Karpas-422 (cell line): Measurements from ENCODE around the gene GRAP2. TPM values are rescaled to one million over a fixed set of nuclear protein-coding genes. Genes with fewer than 3 reads are reported as not detected.

Experiments
- DNase-seq: peaks from one replicate; pipeline ENCODE4 v3.0.0-alpha.2; 2015
- H2AFZ ChIP-seq: fragments of 200-600 bp; sonication (generic); 2 replicates; pipeline ENCODE4 v1.6.1; 2014; ENCODE audit warnings: antibody characterized with exemption, low read length, mixed read lengths
- H3K27ac ChIP-seq: fragments of 200-600 bp; sonication (generic); 2 replicates; pipeline ENCODE4 v1.5.1; 2014; ENCODE audit warnings: mild to moderate bottlenecking, low read length, moderate library complexity
- H3K27me3 ChIP-seq: fragments of 200-600 bp; sonication (generic); 2 replicates; pipeline ENCODE4 v1.6.1; 2014; ENCODE audit warnings: low read length, mixed read lengths
- H3K36me3 ChIP-seq: fragments of 200-600 bp; sonication (generic); 2 replicates; pipeline ENCODE4 v1.6.1; 2014; ENCODE audit warnings: low read length, mixed read lengths; ENCODE audit not compliant: insufficient read depth
- H3K4me1 ChIP-seq: fragments of 200-600 bp; sonication (generic); 2 replicates; pipeline ENCODE4 v1.6.1; 2014; ENCODE audit warnings: mild to moderate bottlenecking, low read length, mixed read lengths
- H3K4me2 ChIP-seq: fragments of 200-600 bp; sonication (generic); 2 replicates; pipeline ENCODE4 v1.6.1; 2014; ENCODE audit warnings: low read length, low read depth, mild to moderate bottlenecking; ENCODE audit not compliant: poor library complexity, severe bottlenecking
- H3K4me3 ChIP-seq: fragments of 200-600 bp; sonication (generic); 2 replicates; pipeline ENCODE4 v1.5.1; 2014; ENCODE audit warnings: mild to moderate bottlenecking, antibody characterized with exemption, low read length, mixed read lengths
- H3K79me2 ChIP-seq: fragments of 200-600 bp; sonication (generic); 2 replicates; pipeline ENCODE4 v1.6.1; 2014; ENCODE audit warnings: mild to moderate bottlenecking, low read length, mixed read lengths
- H3K9ac ChIP-seq: fragments of 200-600 bp; sonication (generic); 2 replicates; pipeline ENCODE4 v1.6.0; 2014; ENCODE audit warnings: low read length
- H3K9me2 ChIP-seq: fragments of 200-600 bp; sonication (generic), shearing (Covaris generic); replicated peaks from 2 replicates; pipeline ENCODE4 v1.6.0; 2014; ENCODE audit warnings: mild to moderate bottlenecking, low read length, moderate library complexity; ENCODE audit not compliant: insufficient read depth
- H3K9me3 ChIP-seq: fragments of 300-700, 200-600 bp; sonication (generic); 2 replicates; pipeline ENCODE4 v1.6.1; 2014; ENCODE audit warnings: low read length, mixed read lengths
- H4K20me1 ChIP-seq: fragments of 200-600 bp; sonication (generic); 2 replicates; pipeline ENCODE4 v1.6.1; 2014; ENCODE audit warnings: mild to moderate bottlenecking, antibody characterized with exemption, low read length, low read depth; ENCODE audit not compliant: insufficient read depth
- total RNA-seq: library from RNA; depleted of rRNA; stranded (reverse); fragments of >200 nt; shearing (Covaris generic); gene quantifications from 2 replicates; pipeline ENCODE4 v1.2.3, GENCODE V29; 2014; ENCODE audit warnings: low replicate concordance

Gene GRAP2
- total RNA-seq, 1 experiment from 2014 or later: not detected

- no peak overlapping the region for H3K4me3 ChIP-seq
- H3K9ac ChIP-seq: no peak overlapping the region
- no peaks in the 10 kb centered on the region for H3K36me3 ChIP-seq
- no peak overlapping the region for H3K27ac ChIP-seq
- H3K27me3 ChIP-seq: no peaks in the 10 kb centered on the region
- no peaks in the 10 kb centered on the region for H3K9me2 ChIP-seq
- H3K4me1 ChIP-seq: peaks cover 11% of the 10 kb centered on the region
- H3K79me2 ChIP-seq: no peaks in the 10 kb centered on the region
- no peak overlapping the region for H3K4me2 ChIP-seq
- H4K20me1 ChIP-seq: no peaks in the 10 kb centered on the region
- no peak for DNase-seq
- no peak overlapping the region for H2AFZ ChIP-seq
- no peaks in the 10 kb centered on the region for H3K9me3 ChIP-seq
Measured at GRCh38 chr22:39965748-39966147, 64.9 kb downstream of the GRAP2 start.

- H3K36me3 ChIP-seq: no peaks in the 10 kb centered on the region
- H3K9ac ChIP-seq: no peak overlapping the region
- H3K9me2 ChIP-seq: no peaks in the 10 kb centered on the region
- no peaks in the 10 kb centered on the region for H3K79me2 ChIP-seq
- no peak overlapping the region for H3K27ac ChIP-seq
- H3K9me3 ChIP-seq: no peaks in the 10 kb centered on the region
- peaks cover 9% of the 10 kb centered on the region for H3K4me1 ChIP-seq
- H4K20me1 ChIP-seq: no peaks in the 10 kb centered on the region
- DNase-seq: no peak
- no peaks in the 10 kb centered on the region for H3K27me3 ChIP-seq
- no peak overlapping the region for H2AFZ ChIP-seq
- no peak overlapping the region for H3K4me2 ChIP-seq
- no peak overlapping the region for H3K4me3 ChIP-seq
Measured at GRCh38 chr22:39966470-39966869, 65.6 kb downstream of the GRAP2 start.

- Histone ChIP-seq H3K36me3 (no peaks in the 10 kb centered on the region), H4K20me1 (no peaks in the 10 kb centered on the region), H2AFZ (no peak overlapping the region), H3K4me2 (no peak overlapping the region), H3K27ac (no peak overlapping the region), H3K9me2 (no peaks in the 10 kb centered on the region), H3K27me3 (no peaks in the 10 kb centered on the region), H3K79me2 (no peaks in the 10 kb centered on the region), H3K4me1 (peaks cover 4% of the 10 kb centered on the region; the same call in 1 of the 2 replicates), H3K4me3 (no peak overlapping the region), H3K9me3 (no peaks in the 10 kb centered on the region), H3K9ac (no peak overlapping the region)
- no peak for DNase-seq
Measured at GRCh38 chr22:39967103-39967829, 66.4 kb downstream of the GRAP2 start.

GRCh38 chr22:39967996-39968972, 67.4 kb downstream of the GRAP2 start:
- H3K4me1 ChIP-seq: no peaks in the 10 kb centered on the region
- no peak overlapping the region for H3K9ac ChIP-seq
- H3K4me2 ChIP-seq: no peak overlapping the region
- H3K9me2 ChIP-seq: no peaks in the 10 kb centered on the region
- no peaks in the 10 kb centered on the region for H3K27me3 ChIP-seq
- no peak overlapping the region for H3K27ac ChIP-seq
- H3K79me2 ChIP-seq: no peaks in the 10 kb centered on the region
- no peaks in the 10 kb centered on the region for H4K20me1 ChIP-seq
- H3K4me3 ChIP-seq: no peak overlapping the region
- no peak overlapping the region for H2AFZ ChIP-seq
- DNase-seq: no peak
- no peaks in the 10 kb centered on the region for H3K36me3 ChIP-seq
- H3K9me3 ChIP-seq: no peaks in the 10 kb centered on the region

GRCh38 chr22:39970742-39971141, 69.9 kb downstream of the GRAP2 start:
- H3K9ac ChIP-seq: no peak overlapping the region
- no peaks in the 10 kb centered on the region for H4K20me1 ChIP-seq
- no peaks in the 10 kb centered on the region for H3K79me2 ChIP-seq
- no peak overlapping the region for H2AFZ ChIP-seq
- no peaks in the 10 kb centered on the region for H3K36me3 ChIP-seq
- H3K9me2 ChIP-seq: no peaks in the 10 kb centered on the region
- no peaks in the 10 kb centered on the region for H3K27me3 ChIP-seq
- H3K4me1 ChIP-seq: no peaks in the 10 kb centered on the region
- no peak for DNase-seq
- H3K4me2 ChIP-seq: no peak overlapping the region
- no peaks in the 10 kb centered on the region for H3K9me3 ChIP-seq
- no peak overlapping the region for H3K27ac ChIP-seq
- no peak overlapping the region for H3K4me3 ChIP-seq

- no peak overlapping the region for H3K9ac ChIP-seq
- H3K27ac ChIP-seq: no peak overlapping the region
- no peaks in the 10 kb centered on the region for H3K27me3 ChIP-seq
- H3K9me3 ChIP-seq: no peaks in the 10 kb centered on the region
- no peak overlapping the region for H2AFZ ChIP-seq
- H3K4me1 ChIP-seq: no peaks in the 10 kb centered on the region
- H4K20me1 ChIP-seq: no peaks in the 10 kb centered on the region
- no peak overlapping the region for H3K4me3 ChIP-seq
- no peaks in the 10 kb centered on the region for H3K36me3 ChIP-seq
- no peaks in the 10 kb centered on the region for H3K79me2 ChIP-seq
- H3K9me2 ChIP-seq: no peaks in the 10 kb centered on the region
- no peak for DNase-seq
- no peak overlapping the region for H3K4me2 ChIP-seq
Measured at GRCh38 chr22:39972641-39973040, 71.8 kb downstream of the GRAP2 start.

- no peak overlapping the region for H3K27ac ChIP-seq
- no peaks in the 10 kb centered on the region for H3K9me3 ChIP-seq
- H2AFZ ChIP-seq: no peak overlapping the region
- no peak overlapping the region for H3K4me2 ChIP-seq
- H3K36me3 ChIP-seq: no peaks in the 10 kb centered on the region
- DNase-seq: no peak
- H3K27me3 ChIP-seq: no peaks in the 10 kb centered on the region
- H4K20me1 ChIP-seq: no peaks in the 10 kb centered on the region
- H3K4me3 ChIP-seq: no peak overlapping the region
- H3K9me2 ChIP-seq: no peaks in the 10 kb centered on the region
- H3K9ac ChIP-seq: no peak overlapping the region
- no peaks in the 10 kb centered on the region for H3K79me2 ChIP-seq
- H3K4me1 ChIP-seq: no peaks in the 10 kb centered on the region
Measured at GRCh38 chr22:39973656-39974055, 72.8 kb downstream of the GRAP2 start.

GRCh38 chr22:39974065-39974464, 73.2 kb downstream of the GRAP2 start:
- no peaks in the 10 kb centered on the region for H4K20me1 ChIP-seq
- no peaks in the 10 kb centered on the region for H3K27me3 ChIP-seq
- DNase-seq: no peak
- H3K4me1 ChIP-seq: no peaks in the 10 kb centered on the region
- no peaks in the 10 kb centered on the region for H3K36me3 ChIP-seq
- no peak overlapping the region for H3K4me2 ChIP-seq
- no peak overlapping the region for H3K4me3 ChIP-seq
- no peak overlapping the region for H3K27ac ChIP-seq
- no peaks in the 10 kb centered on the region for H3K79me2 ChIP-seq
- H3K9me2 ChIP-seq: no peaks in the 10 kb centered on the region
- no peaks in the 10 kb centered on the region for H3K9me3 ChIP-seq
- no peak overlapping the region for H3K9ac ChIP-seq
- no peak overlapping the region for H2AFZ ChIP-seq
